Natural killer cell treated with Interleukin-12 subunit alpha and Interleukin-12 subunit beta and Interleukin-15 and Interleukin-18, amount 100 ng/mL, for 72 hours (primary cell): ENCODE results near the gene MTMR3. TPM values are rescaled to one million over a fixed set of nuclear protein-coding genes. Genes with fewer than 3 reads are reported as not detected.

Experiments used
- ATAC-seq, 2 donors: fragments of 150-1000 bp; cut with Tn5 transposase in 1 of 2; sonication (Bioruptor Pico), chemical (Tn5 transposase) in 1 of 2; 2 replicates each; pipeline ENCODE4 v1.10.0; 2021
- DNase-seq: peaks from one replicate; pipeline ENCODE4 v3.0.0; 2022; ENCODE audit warnings: low spot score
- H3K27ac Mint-ChIP-seq, 2 donors: 1 replicate in 1 of 2; 2 replicates in 1 of 2; pipeline ENCODE4 v1.8.0; 2022; ENCODE audit warnings: mixed read lengths in 2 of 2, mild to moderate bottlenecking in 1 of 2, moderate library complexity in 1 of 2
- H3K27me3 Mint-ChIP-seq, 2 donors: 1 replicate in 1 of 2; 2 replicates in 1 of 2; pipeline ENCODE4 v1.8.0; 2022; ENCODE audit warnings: mixed read lengths in 2 of 2
- H3K36me3 Mint-ChIP-seq: one replicate; pipeline ENCODE4 v1.8.0; 2022; ENCODE audit warnings: mixed read lengths
- H3K4me1 Mint-ChIP-seq, 2 donors: 1 replicate in 1 of 2; 2 replicates in 1 of 2; pipeline ENCODE4 v1.8.0; 2022; ENCODE audit warnings: low read depth in 2 of 2, mixed read lengths in 2 of 2, mild to moderate bottlenecking in 1 of 2
- H3K4me3 Mint-ChIP-seq: one replicate; pipeline ENCODE4 v1.8.0; 2022; ENCODE audit warnings: mixed read lengths
- H3K9me3 Mint-ChIP-seq: 2 replicates; pipeline ENCODE4 v1.8.0; 2022; ENCODE audit warnings: mixed read lengths
- total RNA-seq, 2 donors: library from RNA; stranded (reverse); gene quantifications; one replicate each; pipeline ENCODE4 v1.2.3, GENCODE V29; 2022

The MTMR3 gene
- total RNA-seq, 2 donors from 2014 or later: 33.9 to 38.3 TPM

DNA sequence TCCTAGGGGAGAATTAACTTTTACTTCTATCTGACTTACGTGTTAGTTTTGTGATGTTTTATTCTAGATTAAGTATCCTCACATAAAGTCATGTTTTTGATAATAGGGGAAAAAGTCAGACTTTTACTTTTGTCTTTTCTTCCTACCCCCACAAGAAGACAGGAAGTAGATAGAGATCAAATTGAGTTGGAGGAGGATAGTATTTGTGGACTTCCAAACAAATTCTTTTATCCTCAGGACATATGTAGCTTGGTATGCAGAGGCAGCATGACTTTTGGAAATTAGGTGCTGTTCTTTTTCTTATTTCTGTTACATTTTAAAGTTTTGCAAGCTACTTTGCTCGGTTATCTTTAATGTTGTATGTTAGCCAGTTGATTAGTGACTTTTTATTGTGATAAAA is 61.4 kb downstream of the MTMR3 start:
- Mint-ChIP-seq H3K9me3 (no peaks in the 10 kb centered on the region), H3K36me3 (no peaks in the 10 kb centered on the region), H3K4me1 (peaks cover 27 to 39% of the 10 kb centered on the region in 2 donors), H3K4me3 (no peak overlapping the region), H3K27ac (no peak overlapping the region), H3K27me3 (no peaks in the 10 kb centered on the region)
- no peak for ATAC-seq
- no peak for DNase-seq

DNA sequence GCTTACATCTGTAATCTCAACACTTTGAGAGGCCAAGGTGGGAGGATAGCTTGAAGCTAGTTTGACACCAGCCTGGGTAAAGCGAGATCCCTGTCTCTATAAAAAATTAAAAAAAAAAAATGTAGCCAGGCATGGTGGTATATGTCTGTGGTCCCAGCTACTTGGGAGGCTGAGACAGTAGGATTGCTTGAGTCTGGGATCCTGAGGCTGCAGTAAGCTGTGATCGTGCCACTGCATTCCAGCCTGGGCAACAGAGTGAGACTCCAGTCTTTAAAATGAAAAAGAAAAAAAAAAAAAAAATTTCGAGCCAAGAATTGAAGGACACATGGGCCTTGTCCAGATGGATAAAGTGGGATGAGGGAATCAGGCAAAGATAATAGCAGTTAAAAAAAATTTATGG is 62.5 kb downstream of the MTMR3 start:
- Mint-ChIP-seq H3K4me1 (peaks cover 30 to 35% of the 10 kb centered on the region in 2 donors), H3K36me3 (no peaks in the 10 kb centered on the region), H3K27me3 (no peaks in the 10 kb centered on the region), H3K4me3 (no peak overlapping the region), H3K27ac (no peak overlapping the region), H3K9me3 (no peaks in the 10 kb centered on the region)
- DNase-seq (no peak), ATAC-seq (no peak)

DNA sequence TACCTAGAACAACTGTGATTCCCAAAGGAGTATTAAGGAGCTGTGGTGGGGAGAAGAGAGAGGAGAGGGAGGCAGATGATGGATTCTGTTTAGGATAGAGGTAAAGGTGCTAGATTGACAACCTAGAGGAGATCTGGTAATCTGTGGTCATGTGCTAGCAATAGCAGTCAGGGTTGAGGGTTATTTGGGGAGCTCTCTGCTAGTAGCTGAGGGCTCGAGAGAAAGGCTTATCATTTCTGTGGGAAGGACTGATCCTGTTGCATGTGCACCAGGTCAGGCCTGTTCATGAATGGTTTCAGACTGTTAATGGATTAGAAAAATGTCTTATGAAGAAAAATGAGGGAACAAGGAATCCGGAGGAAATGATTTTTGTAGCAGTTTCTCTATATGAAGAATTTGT is 63.2 kb downstream of the MTMR3 start:
- no peak overlapping the region for H3K27ac Mint-ChIP-seq
- no peaks in the 10 kb centered on the region for H3K36me3 Mint-ChIP-seq
- ATAC-seq: no peak

DNA sequence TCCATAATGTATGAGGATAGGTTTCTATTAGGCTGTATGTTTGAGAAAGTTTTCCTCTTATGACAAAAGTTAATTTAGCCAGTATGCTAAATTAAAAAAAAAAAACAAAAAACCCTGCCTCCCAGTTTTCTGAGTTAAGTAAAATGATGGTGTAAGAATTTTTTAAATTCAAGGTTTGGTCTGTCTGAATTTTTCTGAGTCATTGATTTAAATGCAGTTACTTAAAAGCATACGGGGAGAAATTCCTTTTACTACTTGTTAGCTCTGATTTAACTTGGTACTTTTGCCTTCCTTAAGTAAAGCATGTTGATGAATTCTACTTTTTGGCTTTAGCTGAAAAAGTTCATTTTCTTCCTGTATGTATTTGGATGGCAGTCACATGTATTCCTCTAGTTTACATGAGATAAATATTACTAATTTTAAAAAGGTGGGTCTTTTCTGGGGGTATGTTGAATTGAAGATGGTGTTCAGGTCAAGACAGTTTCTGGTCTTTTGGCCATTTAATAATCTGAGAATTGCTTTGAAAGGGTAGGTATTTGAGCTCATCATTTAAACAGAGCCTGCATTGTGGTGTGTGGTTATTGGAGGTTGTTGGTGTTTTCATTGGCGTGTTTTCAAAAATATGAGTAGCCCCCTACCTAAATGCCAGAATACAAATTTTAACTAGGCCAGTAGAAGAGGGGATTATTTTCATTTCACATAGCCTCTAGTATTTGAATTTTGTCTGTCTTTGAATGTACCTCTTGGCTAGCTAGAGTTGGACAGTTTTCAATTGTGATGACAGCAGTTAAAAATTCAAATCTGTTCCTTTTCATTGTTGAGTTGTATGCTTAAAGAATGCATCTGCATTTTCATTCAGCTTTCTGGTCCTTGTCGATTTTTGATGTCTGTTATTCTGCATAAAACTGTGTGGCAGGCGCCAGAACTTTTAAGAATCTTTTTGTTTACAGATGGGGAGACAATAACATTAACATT is 64.7 kb downstream of the MTMR3 start:
- DNase-seq: no peak
- Mint-ChIP-seq H3K27ac (peak overlapping the region in 1 of 2 donors; percentile 7), H3K4me3 (no peak overlapping the region), H3K9me3 (no peaks in the 10 kb centered on the region), H3K4me1 (peaks cover 32 to 37% of the 10 kb centered on the region in 2 donors), H3K36me3 (no peaks in the 10 kb centered on the region), H3K27me3 (no peaks in the 10 kb centered on the region)
- ATAC-seq: no peak

More for the DNA sequence above, 63.2 kb downstream of the MTMR3 start:
- Mint-ChIP-seq H3K9me3 (no peaks in the 10 kb centered on the region), H3K27me3 (no peaks in the 10 kb centered on the region), H3K4me1 (peaks cover 30 to 34% of the 10 kb centered on the region in 2 donors), H3K4me3 (no peak overlapping the region)
- DNase-seq: no peak

DNA sequence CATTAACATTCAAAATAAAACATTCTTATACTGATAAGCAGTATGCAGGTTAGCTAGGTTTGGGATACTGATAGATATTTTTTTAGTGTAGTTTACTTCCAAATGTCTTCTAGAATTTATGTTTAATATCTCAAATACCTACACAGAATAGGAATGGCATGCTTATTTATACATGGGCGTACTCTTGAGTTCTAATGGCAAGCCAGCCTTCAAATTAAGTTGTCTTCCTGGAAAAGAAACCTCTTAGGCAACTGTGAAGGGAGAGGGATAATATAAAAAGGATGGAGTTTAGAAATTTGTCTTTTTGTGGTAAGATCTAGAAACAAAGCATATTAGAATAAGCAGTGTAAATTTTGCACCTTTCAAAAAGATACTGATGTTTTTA is 65.4 kb downstream of the MTMR3 start:
- no peaks in the 10 kb centered on the region for H3K27me3 Mint-ChIP-seq
- no peaks in the 10 kb centered on the region for H3K36me3 Mint-ChIP-seq
- DNase-seq (no peak), ATAC-seq (no peak)
- H3K4me3 Mint-ChIP-seq: no peak overlapping the region
- peaks cover 33 to 43% of the 10 kb centered on the region in 2 donors for H3K4me1 Mint-ChIP-seq
- H3K27ac Mint-ChIP-seq: peak overlapping the region in 1 of 2 donors; percentile 7
- H3K9me3 Mint-ChIP-seq: no peaks in the 10 kb centered on the region

DNA sequence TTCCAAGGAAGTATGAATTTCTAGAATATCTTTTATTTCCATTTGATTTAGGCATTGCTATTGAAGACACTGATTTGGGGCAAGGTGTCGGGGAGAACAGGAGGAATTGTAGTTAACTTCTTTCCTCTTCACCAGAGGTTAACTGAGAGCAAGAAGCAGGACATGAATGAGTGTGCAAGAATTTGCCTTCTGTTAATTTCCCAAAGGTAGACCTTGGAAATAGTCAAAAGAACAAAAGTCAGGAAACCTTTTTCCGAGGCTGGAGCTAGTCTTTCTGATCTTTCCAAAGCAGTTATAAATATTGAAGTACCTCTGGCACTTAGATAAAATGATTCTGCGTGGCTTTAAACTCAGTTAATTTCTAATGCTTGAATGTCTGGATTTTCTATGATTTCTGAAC is 66.9 kb downstream of the MTMR3 start:
- Mint-ChIP-seq H3K4me3 (no peak overlapping the region), H3K36me3 (no peaks in the 10 kb centered on the region), H3K27me3 (no peaks in the 10 kb centered on the region), H3K27ac (no peak overlapping the region), H3K9me3 (no peaks in the 10 kb centered on the region), H3K4me1 (peaks cover 32 to 39% of the 10 kb centered on the region in 2 donors)
- DNase-seq (no peak), ATAC-seq (no peak)

DNA sequence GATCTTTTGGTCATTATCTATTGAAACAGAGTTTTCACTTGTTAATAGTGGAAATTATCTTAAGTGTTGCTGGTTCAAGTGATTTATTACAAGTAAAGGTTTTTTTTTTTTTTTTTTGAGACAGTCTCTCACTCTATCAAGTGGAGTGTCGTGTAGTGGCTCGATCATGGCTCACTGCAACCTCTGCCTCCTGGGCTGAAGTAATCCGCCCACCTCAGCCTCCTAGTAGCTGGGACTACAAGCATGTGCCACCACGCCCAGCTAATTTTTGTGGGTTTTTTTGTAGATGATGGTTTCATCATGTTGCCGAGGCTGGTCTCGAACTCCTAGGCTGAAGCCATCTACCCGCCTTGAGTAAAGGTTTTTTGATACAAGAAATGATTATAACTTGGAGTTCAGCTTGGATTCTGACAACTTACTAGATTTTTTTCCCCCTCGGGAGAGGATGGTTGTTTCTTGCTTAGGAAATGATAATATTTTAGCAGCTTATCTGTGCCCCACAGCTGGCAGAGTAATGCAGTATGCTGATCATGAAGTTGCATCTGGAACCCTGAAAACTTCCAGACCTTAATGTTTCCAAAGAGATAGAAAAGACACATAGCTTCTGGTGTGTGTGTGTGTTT is 68.9 kb downstream of the MTMR3 start:
- Mint-ChIP-seq H3K4me1 (peaks cover 27 to 29% of the 10 kb centered on the region in 2 donors), H3K4me3 (no peak overlapping the region), H3K36me3 (no peaks in the 10 kb centered on the region), H3K27ac (no peak overlapping the region), H3K9me3 (no peaks in the 10 kb centered on the region), H3K27me3 (no peaks in the 10 kb centered on the region)
- no peak for DNase-seq
- no peak for ATAC-seq

DNA sequence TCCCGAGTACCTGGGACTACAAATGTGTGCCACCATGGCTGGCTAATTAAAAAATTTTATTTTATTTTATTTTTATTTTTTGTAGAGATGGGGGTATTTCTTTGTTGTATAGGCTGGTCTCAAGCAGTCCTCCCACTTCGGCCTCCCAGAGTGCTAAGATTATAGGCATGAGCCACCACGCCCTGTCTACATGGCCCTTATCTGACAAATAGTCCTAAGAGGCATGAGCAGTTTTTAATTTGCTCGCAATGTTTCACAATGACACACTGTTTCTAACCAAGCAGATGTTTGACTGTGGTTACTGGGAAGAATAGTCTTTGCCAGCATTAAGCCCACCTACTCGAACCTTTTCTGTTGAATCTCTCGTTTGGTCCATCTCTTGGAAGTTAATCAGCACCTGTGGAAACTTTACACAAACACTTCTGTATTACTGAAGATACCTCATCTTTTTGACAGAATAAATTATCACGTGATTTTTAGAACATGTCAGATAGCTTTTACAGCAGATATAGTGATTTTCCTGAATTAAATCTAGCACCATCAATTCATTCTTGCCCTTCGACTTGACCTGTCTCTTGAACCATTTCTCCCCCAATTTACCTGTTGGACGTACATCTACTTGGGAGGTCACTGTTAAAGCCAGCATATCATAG is 71.4 kb downstream of the MTMR3 start:
- H3K27me3 Mint-ChIP-seq: no peaks in the 10 kb centered on the region
- H3K9me3 Mint-ChIP-seq: no peaks in the 10 kb centered on the region
- ATAC-seq: no peak
- H3K4me3 Mint-ChIP-seq: no peak overlapping the region
- DNase-seq: no peak
- H3K36me3 Mint-ChIP-seq: no peaks in the 10 kb centered on the region
- H3K4me1 Mint-ChIP-seq: peaks cover 21 to 35% of the 10 kb centered on the region in 2 donors
- H3K27ac Mint-ChIP-seq: no peak overlapping the region

DNA sequence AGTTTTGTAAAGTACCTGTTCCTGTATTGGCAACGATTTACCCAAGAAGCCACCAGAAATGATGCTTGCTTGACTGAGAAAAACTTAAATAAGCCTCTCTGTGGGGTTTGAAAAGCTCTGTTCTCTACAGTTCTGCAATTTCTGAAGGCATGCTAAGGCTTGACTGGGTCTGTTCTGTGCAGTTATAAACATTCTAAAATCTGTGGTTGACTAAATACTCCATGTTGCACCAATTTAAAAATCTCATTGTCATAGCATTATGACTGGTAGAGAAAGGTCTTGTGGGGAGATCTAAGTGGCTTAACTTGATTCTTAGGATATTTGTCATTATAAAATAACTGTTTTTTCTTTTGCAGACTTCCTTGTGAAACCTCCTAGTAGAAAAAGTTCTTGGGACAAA is 73.7 kb downstream of the MTMR3 start:
- no peak for DNase-seq
- no peaks in the 10 kb centered on the region for H3K36me3 Mint-ChIP-seq
- H3K4me3 Mint-ChIP-seq: no peak overlapping the region
- no peak for ATAC-seq
- H3K27me3 Mint-ChIP-seq: no peaks in the 10 kb centered on the region
- H3K4me1 Mint-ChIP-seq: peaks cover 18 to 24% of the 10 kb centered on the region in 2 donors
- no peaks in the 10 kb centered on the region for H3K9me3 Mint-ChIP-seq
- H3K27ac Mint-ChIP-seq: no peak overlapping the region

DNA sequence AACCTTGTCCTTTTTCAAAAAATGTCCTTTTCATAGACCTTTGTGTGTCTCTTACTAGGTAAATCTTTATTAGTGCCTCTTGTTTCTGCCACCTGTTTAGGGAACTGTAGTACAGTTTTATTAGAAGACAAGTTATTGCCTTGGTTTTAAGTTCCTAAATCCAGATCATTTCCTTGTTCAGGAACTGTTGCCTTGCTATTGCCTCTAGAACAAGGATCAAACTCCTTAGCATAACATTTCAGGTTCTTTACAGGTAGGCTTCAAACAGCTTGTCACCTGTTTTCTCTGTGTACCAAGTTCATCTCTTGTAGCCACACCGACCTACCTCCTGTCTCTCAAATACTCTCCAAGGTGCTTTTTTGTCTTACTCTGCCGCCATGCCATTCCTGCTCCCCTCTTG is 75.2 kb downstream of the MTMR3 start:
- DNase-seq: no peak
- Mint-ChIP-seq H3K4me1 (peaks cover 13 to 14% of the 10 kb centered on the region in 2 donors), H3K36me3 (no peaks in the 10 kb centered on the region), H3K9me3 (no peaks in the 10 kb centered on the region), H3K27ac (no peak overlapping the region), H3K27me3 (no peaks in the 10 kb centered on the region), H3K4me3 (no peak overlapping the region)
- ATAC-seq: no peak

DNA sequence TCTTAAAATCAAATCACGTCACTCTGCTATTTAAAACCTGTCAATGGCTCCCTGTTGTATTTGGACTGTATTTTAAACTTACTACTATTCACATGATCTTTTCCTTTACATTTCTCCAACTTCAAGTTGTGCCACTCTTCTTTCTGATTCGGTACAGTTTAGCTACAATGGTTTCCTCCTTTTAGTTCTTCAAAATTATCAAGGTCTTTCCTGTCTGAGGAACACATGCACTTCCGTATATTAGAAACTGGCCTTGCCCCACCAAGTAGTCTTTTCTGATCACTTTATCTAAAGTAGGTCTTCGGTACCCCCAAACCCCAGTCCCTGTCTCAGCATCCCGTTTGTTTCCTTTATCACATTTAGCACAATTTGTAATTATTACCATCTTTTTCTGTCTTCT is 81.8 kb downstream of the MTMR3 start:
- Mint-ChIP-seq H3K9me3 (no peaks in the 10 kb centered on the region), H3K4me1 (peaks cover 15 to 18% of the 10 kb centered on the region in 2 donors), H3K27ac (peak overlapping the region in 1 of 2 donors; percentile 0), H3K36me3 (no peaks in the 10 kb centered on the region), H3K4me3 (no peak overlapping the region), H3K27me3 (no peaks in the 10 kb centered on the region)
- DNase-seq: no peak
- ATAC-seq: no peak

DNA sequence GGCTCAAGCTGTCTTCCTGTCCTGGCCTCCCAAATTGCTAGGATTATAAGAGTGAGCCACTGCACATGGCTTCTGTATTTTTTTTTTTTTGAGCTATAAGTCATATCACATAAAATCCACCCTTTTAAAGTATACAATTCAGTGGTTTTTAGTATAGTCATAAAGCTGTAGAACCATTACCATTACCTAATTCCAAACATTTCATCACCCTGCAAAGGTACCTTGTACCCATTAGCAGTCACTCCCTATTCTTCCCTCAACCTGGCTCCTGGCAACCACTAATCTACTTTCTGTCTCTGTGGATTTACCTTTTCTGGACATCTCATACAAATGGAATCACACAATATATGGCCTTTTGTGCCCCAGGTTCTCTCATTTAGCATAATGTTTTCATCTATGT is 84.5 kb downstream of the MTMR3 start:
- H3K9me3 Mint-ChIP-seq: no peaks in the 10 kb centered on the region
- H3K36me3 Mint-ChIP-seq: no peaks in the 10 kb centered on the region
- peaks cover 10 to 20% of the 10 kb centered on the region in 2 donors for H3K4me1 Mint-ChIP-seq
- H3K27ac Mint-ChIP-seq: no peak overlapping the region
- no peak overlapping the region for H3K4me3 Mint-ChIP-seq
- DNase-seq: no peak
- H3K27me3 Mint-ChIP-seq: no peaks in the 10 kb centered on the region
- no peak for ATAC-seq

DNA sequence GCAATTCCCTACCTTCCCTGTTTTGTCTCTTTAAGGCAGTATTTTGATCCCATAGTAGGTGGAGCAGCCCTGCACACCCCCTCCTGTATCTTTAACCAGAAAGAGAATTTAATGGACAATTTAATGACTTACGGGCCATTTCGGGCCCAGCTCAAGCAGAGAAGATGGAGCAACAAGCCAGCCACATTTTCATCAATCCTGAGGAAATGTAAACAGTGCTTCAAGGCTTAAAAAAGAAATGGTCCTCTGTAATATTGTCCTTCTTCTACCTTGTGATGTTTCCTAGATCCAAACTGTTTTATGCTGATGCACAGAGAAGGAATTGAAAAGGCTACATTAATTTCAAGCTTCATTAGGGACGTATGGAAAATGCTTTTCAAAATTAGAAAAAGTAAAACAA is 88.6 kb downstream of the MTMR3 start:
- peaks cover 0 to 12% of the 10 kb centered on the region in 2 donors for H3K4me1 Mint-ChIP-seq
- no peaks in the 10 kb centered on the region for H3K36me3 Mint-ChIP-seq

DNA sequence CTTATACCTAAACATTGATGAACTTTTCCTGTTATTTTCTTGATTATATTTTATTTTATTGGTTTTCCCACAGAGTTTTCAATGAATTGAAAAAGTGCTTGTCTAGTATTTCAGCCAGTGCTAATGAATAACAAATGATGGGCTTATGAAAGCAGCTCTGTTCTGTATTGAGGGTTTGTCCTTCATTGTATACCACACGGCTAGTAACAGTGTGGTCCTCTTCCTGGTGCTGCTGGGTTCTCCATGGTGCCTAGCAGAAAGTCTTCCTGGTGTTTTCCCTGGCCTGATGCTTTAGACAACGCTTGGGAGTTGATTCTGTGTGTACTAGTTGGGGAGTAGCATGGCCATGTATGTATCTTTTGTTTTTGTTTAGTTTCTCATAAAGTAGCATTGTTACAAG is 89.1 kb downstream of the MTMR3 start:
- Mint-ChIP-seq H3K9me3 (no peaks in the 10 kb centered on the region), H3K4me3 (no peak overlapping the region), H3K4me1 (peaks cover 0 to 12% of the 10 kb centered on the region in 2 donors), H3K27ac (no peak overlapping the region), H3K27me3 (no peaks in the 10 kb centered on the region), H3K36me3 (no peaks in the 10 kb centered on the region)
- no peak for DNase-seq
- no peak for ATAC-seq

More for the DNA sequence above, 88.6 kb downstream of the MTMR3 start:
- no peaks in the 10 kb centered on the region for H3K27me3 Mint-ChIP-seq
- ATAC-seq (no peak), DNase-seq (no peak)
- H3K27ac Mint-ChIP-seq: no peak overlapping the region
- H3K4me3 Mint-ChIP-seq: no peak overlapping the region
- no peaks in the 10 kb centered on the region for H3K9me3 Mint-ChIP-seq
